GM23248 (cell line): ENCODE results near the gene SUPT3H.

Source experiments
- EZH2 ChIP-seq: fragments of 200-600 bp; sonication (generic); IDR thresholded peaks from 2 replicates; pipeline ENCODE4 v1.6.1; 2018; ENCODE audit warnings: antibody characterized with exemption, mild to moderate bottlenecking; ENCODE audit not compliant: insufficient read depth, poor library complexity, severe bottlenecking
- EZH2phosphoT487 ChIP-seq: fragments of 200-600 bp; sonication (generic); IDR thresholded peaks from 2 replicates; pipeline ENCODE4 v1.6.1; 2018; ENCODE audit warnings: antibody characterized with exemption, moderate library complexity, mild to moderate bottlenecking, low read depth; ENCODE audit not compliant: insufficient read depth

DNA sequence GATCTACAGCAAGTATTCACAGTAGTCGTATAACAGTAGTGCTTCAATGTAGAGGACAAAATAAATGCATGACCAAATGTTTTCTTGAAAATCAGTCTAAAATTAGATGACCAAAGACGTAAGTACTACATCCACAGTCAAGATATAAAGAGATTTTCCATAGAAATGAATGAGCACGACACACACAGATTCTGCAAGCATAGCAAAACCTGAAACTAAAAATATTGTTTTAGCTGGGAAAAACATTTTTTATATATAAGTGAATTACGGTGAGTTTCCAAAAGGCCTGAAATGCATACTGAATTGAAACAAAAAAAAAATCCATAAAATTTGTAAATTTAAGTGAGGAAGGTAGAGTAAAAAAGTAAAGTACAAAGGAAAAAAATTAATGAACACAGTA is 217.4 kb downstream of the SUPT3H start:
- TF ChIP-seq EZH2 (no peak), EZH2phosphoT487 (no peak)
